Endometrial microvascular endothelial cells (primary cell): Measurements from ENCODE around the gene ODF2. TPM values are rescaled to one million over a fixed set of nuclear protein-coding genes. Genes with fewer than 3 reads are reported as not detected.
"Not testable (repeated sequence)": the region's sequence is repeated elsewhere in the genome, so short reads cannot be mapped to it uniquely, and the experiment has no call there.

ENCODE experiments used
- in situ Hi-C: cut with HindIII; loops from 2 replicates; pipeline ENCODE4 v1.10.0; 2017; ENCODE audit warnings: low sequenced_read_pairs, low pct_unique_long_range_greater_than_20kb; ENCODE audit errors: inconsistent ontology term
- total RNA-seq: library from RNA; depleted of rRNA; stranded (reverse); fragments of >200 nt; gene quantifications from one replicate; pipeline ENCODE4 v1.2.3, GENCODE V29; 2015; ENCODE audit errors: inconsistent ontology term

ODF2 gene
- total RNA-seq, 1 donor from 2014 or later = 29.0 TPM

DNA sequence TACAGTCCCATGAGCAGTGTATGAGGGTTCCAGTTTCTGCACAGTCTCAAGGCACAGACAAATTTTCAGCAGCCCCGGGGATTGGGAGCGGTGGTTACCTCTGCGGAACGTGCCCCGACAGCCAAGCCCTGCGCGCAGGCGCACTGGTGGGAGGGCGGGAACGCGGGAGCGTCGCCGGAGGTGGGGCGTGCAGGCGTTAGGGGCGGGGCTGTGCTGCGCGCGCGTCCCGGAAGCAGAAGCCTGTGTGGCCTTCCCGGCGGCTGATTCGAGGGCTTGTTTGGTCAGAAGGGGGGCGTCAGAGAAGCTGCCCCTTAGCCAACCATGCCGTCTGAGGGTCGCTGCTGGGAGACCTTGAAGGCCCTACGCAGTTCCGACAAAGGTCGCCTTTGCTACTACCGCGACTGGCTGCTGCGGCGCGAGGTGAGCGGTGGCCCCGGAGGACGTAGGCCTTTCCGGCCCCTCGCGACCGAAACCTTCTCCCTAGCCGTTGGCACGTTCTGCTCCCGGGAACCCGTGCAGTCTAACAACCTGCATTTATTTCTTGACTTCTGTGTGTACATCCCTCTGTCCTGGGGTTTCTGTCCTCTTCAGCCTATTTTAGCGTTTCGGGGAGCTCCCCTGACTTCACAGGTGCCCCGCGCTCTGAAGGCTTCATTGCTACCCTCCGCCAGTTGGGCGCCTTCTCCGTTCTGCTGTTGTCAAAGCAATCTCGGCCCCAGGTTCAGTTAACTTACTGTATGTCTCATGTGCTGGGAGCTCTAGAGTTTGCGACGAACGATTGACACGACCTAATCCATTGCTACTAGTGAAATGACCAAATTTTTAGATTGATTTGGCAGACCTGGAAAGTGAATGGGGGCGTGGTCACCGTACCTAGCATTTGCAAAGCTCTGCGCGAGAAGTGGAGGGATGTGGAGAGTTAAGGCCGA is 48.9 kb downstream of the ODF2 start, which contains the start of gene GLE1:
Gene GLE1 (plus strand): TSS at position 235 of the 929 bp plus-strand sequence. CDS start 87 bp downstream, at position 322.
- in situ Hi-C loops = no loop called here

DNA sequence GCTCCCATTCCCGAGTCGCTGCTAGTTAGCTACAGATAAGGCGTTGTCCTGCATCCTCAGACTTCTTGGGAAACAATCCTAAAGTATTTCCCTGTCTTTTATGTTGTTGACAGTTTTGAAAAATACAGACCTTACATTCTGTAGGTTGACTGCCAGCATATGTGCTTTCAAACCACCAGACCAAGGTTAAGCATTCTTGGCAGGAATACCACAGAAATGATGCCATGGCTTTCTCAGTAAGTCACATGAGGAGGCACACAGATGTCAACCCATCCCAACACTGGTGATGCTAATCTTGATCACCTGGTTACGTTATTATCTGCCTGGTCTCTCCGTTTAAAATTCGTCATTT is 49.6 kb downstream of the ODF2 start:
- in situ Hi-C loops = no loop called here

- in situ Hi-C loops = not testable (repeated sequence)
These were observed 50.1 kb downstream of the ODF2 start for GRCh38 chr9:128505906-128506305.

- in situ Hi-C loops = no loop called here
These were observed 57.0 kb downstream of the ODF2 start for GRCh38 chr9:128512820-128513219.

- in situ Hi-C loops = no loop called here
These were observed 66.2 kb downstream of the ODF2 start for GRCh38 chr9:128521956-128522355.

- in situ Hi-C loops = no loop called here
These were observed 67.6 kb downstream of the ODF2 start for GRCh38 chr9:128523199-128523925.

- in situ Hi-C loops = no loop called here
These were observed 70.9 kb downstream of the ODF2 start for GRCh38 chr9:128526720-128527119.

GRCh38 chr9:128528445-128529160 is 72.8 kb downstream of the ODF2 start:
- in situ Hi-C loops = no loop called here

- in situ Hi-C loops = no loop called here
These were observed 73.4 kb downstream of the ODF2 start for GRCh38 chr9:128529191-128529590.

GRCh38 chr9:128532581-128532980 is 76.8 kb downstream of the ODF2 start:
- in situ Hi-C loops = no loop called here

DNA sequence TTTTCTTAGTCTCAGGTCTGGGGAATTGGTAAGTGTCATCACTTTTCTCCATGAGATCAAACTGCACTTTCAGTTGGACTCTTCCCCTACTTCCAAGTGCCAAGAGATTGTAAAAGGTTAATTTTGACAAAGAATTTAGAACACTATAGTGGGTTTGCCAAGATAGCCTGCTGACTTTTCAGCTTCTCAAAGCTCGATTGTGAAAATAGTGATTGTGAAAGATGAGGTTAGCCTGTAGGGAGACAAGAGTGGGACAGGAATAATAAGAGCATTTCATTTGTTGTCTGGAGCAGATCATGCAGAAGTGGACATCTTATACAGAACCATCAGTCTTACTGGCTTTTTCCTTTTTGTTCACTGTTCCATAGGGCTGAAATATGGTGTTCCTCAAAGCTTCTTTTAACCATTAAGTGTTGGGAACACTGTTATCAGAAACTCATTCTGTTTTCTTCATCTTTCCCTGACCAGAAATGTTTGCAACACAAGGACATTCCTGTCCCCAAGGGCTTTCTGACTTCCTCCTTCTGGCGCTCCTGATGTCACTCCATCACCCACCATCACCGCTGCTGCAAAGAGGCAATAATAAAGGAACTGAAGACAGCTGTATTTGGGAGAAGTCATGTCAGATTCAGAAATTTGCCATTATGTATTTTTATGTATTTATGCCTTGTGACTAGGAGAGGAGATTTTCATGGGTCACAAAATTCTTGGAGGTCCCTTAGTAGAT is 85.0 kb downstream of the ODF2 start:
- in situ Hi-C loops = no loop called here

GRCh38 chr9:128546504-128546903 is 90.7 kb downstream of the ODF2 start:
- in situ Hi-C loops = no loop called here

DNA sequence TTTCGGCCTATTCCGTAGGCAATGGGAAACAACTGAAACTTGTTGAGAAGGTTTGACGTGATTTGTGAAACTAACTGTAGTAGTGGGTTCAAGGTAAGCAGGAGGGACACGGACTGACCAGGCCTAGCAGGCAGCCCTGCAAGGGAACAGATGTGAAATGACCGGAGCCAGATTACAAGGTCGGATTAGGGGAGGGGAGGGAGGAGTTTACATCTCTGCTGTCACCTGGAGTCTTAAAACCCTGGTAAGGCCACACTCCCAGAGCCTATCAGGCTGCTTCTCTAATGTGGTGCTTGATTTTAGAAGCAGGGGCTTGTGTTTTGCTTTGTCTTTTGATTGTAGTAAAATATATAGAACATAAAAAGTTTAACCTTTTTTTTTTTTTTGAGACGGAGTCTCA is 93.1 kb downstream of the ODF2 start:
- in situ Hi-C loops = no loop called here

GRCh38 chr9:128550226-128550625 is 94.4 kb downstream of the ODF2 start:
- in situ Hi-C loops = no loop called here

Other genes starting within 250 kb of the ODF2 start
- 60.6 TPM for gene GOLGA2, start 180.0 kb upstream of the ODF2 start, total RNA-seq
- 8.1 TPM for gene SWI5, start 179.7 kb upstream of the ODF2 start, total RNA-seq
- 20.8 TPM for gene TRUB2, start 133.6 kb upstream of the ODF2 start, total RNA-seq
- 50.6 TPM for gene COQ4, start 133.2 kb upstream of the ODF2 start, total RNA-seq
- gene SLC27A4, start 115.5 kb upstream of the ODF2 start, total RNA-seq = 46.2 TPM
- gene URM1, start 84.6 kb upstream of the ODF2 start, total RNA-seq = 75.4 TPM
- gene CERCAM, start 35.1 kb upstream of the ODF2 start, total RNA-seq = 25.7 TPM
- 25.0 TPM for gene GLE1, start 48.7 kb downstream of the ODF2 start, total RNA-seq
- 221 TPM for gene SPTAN1, start 96.6 kb downstream of the ODF2 start, total RNA-seq
- gene DYNC2I2, start 200.8 kb downstream of the ODF2 start, total RNA-seq = 112 TPM
- 410 TPM for gene SET, start 233.2 kb downstream of the ODF2 start, total RNA-seq
- 33.1 TPM for gene PKN3, start 246.5 kb downstream of the ODF2 start, total RNA-seq